Measurements from ENCODE around the gene PC. TPM values are rescaled to one million over a fixed set of nuclear protein-coding genes. Genes with fewer than 3 reads are reported as not detected.

Gene PC
- polyA plus RNA-seq, 2 of the 4 experiments (the other 2 are of a cell fraction) = 14.2 to 45.9 TPM

DNA sequence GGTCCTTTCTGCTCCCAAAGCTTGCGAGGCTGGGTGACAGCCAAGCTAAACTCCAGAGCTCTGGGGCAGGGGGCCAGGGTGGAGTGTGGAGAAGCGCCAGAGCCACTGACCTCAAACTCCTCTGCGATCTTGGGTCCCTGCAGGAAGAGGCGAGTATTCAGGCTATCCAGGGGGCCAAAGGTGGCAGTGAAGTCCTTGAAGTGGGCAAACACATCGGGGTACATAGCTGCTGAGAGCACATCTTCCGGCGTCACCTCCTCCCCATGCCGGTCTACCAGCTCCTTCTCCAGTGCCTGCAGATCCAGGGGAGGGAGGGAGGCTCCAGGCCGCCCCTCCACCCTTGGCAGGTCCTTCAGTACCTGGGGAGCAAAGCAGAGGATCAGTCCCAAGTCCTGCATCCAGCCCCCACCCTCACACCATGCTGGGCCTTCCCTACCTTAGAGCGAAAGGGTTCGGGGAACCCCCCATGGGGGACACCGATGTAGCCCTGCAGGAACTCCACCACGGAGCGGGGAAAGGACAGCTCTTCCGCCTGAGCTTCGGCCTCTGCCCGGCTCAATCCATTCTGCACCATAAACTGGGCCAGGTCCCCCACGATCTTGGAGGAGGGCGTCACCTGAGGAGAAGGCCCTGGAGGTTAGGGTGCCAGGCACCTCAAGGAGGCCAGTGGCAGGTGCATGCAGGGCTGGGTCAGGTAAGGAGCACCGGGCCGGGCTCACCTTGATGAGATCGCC is 108.5 kb downstream of the PC start:
- Histone ChIP-seq H3K4me1 (peaks cover 15% of the 10 kb centered on the region; the same call in 1 of the 3 replicates), H3K4me2 (no peak overlapping the region), H3K27ac (no peak overlapping the region), H3K4me3 (no peak overlapping the region), H3K9me3 (no peaks in the 10 kb centered on the region)
- TF ChIP-seq POLR2A (IDR thresholded peaks at IDR 0.05; ENCODE audit: low read length) (no peak), JUNB (IDR thresholded peaks at IDR 0.05) (no peak), ESRRA (IDR thresholded peaks at IDR 0.05; ENCODE audit: borderline replicate concordance, low read length) (no peak), KDM1A (IDR thresholded peaks at IDR 0.05; ENCODE audit: low read depth) (no peak), HOXB13 (CRISPR knock-in tag; IDR thresholded peaks at IDR 0.05; ENCODE audit: low read depth) (no peak), MYC (IDR thresholded peaks at IDR 0.05; ENCODE audit: borderline replicate concordance, low read length) (no peak), EP300 (IDR thresholded peaks at IDR 0.05) (no peak), FOSL2 (IDR thresholded peaks at IDR 0.05) (no peak), FOSL2 (CRISPR knock-in tag; IDR thresholded peaks at IDR 0.05) (no peak), HOXA7 (CRISPR knock-in tag; IDR thresholded peaks at IDR 0.05) (no peak), CEBPB (IDR thresholded peaks at IDR 0.05) (no peak), MAFK (IDR thresholded peaks at IDR 0.05; ENCODE audit: partially characterized antibody) (no peak)
- TF ChIP-seq, protein P1, sequence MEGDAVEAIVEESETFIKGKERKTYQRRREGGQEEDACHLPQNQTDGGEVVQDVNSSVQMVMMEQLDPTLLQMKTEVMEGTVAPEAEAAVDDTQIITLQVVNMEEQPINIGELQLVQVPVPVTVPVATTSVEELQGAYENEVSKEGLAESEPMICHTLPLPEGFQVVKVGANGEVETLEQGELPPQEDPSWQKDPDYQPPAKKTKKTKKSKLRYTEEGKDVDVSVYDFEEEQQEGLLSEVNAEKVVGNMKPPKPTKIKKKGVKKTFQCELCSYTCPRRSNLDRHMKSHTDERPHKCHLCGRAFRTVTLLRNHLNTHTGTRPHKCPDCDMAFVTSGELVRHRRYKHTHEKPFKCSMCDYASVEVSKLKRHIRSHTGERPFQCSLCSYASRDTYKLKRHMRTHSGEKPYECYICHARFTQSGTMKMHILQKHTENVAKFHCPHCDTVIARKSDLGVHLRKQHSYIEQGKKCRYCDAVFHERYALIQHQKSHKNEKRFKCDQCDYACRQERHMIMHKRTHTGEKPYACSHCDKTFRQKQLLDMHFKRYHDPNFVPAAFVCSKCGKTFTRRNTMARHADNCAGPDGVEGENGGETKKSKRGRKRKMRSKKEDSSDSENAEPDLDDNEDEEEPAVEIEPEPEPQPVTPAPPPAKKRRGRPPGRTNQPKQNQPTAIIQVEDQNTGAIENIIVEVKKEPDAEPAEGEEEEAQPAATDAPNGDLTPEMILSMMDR (IDR thresholded peaks at IDR 0.05) = no peak
- TF ChIP-seq, protein P2, sequence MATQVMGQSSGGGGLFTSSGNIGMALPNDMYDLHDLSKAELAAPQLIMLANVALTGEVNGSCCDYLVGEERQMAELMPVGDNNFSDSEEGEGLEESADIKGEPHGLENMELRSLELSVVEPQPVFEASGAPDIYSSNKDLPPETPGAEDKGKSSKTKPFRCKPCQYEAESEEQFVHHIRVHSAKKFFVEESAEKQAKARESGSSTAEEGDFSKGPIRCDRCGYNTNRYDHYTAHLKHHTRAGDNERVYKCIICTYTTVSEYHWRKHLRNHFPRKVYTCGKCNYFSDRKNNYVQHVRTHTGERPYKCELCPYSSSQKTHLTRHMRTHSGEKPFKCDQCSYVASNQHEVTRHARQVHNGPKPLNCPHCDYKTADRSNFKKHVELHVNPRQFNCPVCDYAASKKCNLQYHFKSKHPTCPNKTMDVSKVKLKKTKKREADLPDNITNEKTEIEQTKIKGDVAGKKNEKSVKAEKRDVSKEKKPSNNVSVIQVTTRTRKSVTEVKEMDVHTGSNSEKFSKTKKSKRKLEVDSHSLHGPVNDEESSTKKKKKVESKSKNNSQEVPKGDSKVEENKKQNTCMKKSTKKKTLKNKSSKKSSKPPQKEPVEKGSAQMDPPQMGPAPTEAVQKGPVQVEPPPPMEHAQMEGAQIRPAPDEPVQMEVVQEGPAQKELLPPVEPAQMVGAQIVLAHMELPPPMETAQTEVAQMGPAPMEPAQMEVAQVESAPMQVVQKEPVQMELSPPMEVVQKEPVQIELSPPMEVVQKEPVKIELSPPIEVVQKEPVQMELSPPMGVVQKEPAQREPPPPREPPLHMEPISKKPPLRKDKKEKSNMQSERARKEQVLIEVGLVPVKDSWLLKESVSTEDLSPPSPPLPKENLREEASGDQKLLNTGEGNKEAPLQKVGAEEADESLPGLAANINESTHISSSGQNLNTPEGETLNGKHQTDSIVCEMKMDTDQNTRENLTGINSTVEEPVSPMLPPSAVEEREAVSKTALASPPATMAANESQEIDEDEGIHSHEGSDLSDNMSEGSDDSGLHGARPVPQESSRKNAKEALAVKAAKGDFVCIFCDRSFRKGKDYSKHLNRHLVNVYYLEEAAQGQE (IDR thresholded peaks at IDR 0.05) = no peak
- CTCF ChIA-PET = interaction anchor here (0.6 to 3.3 kb wide), 7 partner anchors 8 to 171 kb away, joined by 3 to 15 read pairs (median 4); partner anchors contain the start of gene C11orf86
- WGBS (ENCODE audit: missing lambda C conversion rate) = 92% methylated on average over 15 of the region's 22 CpGs
- ATAC-seq (no peak), FAIRE-seq (no peak), DNase-seq (ENCODE audit: low read depth in 1 of 2, low spot score in 1 of 2) (no peak)
- POLR2A ChIA-PET = interaction anchor here (1.3 kb wide), 1 partner anchor 126 kb away, joined by 3 read pairs; no protein-coding TSS in a partner anchor

DNA sequence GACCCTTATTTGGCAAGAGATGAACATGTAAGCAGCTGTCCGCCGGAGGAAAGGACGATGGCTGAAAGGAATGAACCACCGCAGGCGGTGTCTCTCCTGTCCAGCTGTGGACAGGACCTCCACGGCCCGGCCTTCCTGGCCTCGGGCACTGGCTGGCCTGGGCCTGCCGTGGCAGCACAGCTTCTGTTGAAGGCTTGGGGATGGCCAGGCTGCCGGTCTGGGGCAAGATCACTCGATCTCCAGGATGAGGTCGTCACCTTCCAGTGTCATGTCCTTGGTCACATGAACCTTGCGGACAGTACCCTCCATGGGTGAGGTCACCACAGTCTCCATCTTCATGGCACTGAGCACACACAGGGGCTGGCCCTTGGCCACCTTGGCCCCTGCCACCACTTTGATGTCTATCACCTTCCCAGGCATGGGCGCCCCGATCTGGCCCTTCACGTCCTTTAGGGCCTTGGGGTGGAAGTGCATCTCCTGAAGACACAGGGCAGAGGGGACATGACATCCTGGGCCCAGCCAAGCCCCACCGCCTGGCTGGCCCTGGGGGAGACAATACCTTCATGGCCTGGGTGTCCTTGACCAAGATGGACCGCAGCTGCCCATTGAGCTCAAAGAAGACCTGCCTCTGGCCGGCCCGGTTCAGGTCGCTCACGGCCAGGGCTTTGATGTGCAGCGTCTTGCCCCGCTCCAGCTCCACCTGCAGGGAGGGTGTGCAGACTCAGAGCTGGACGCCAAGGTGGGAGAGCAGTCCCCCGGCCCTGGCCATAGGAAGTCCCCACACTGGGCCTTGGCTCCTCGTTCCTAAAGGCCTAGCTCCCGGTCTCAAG is 109.3 kb downstream of the PC start:
- H3K4me1 ChIP-seq = peaks cover 22% of the 10 kb centered on the region; the same call in 2 of the 3 replicates
- no peak overlapping the region for H3K27ac ChIP-seq
- H3K4me3 ChIP-seq = no peak overlapping the region
- no peak overlapping the region for H3K4me2 ChIP-seq
- ATAC-seq = no peak
- FAIRE-seq = no peak
- ChIA-PET POLR2A (interaction anchor here (1.3 kb wide), 1 partner anchor 127 kb away, joined by 3 read pairs; no protein-coding TSS in a partner anchor), CTCF (interaction anchor here (0.6 to 3.3 kb wide), 7 partner anchors 9 to 172 kb away, joined by 3 to 15 read pairs (median 4); partner anchors contain the start of gene C11orf86)
- WGBS (ENCODE audit: missing lambda C conversion rate) = 94% methylated on average over 19 of the region's 28 CpGs
- no peak for DNase-seq (ENCODE audit: low read depth in 1 of 2, low spot score in 1 of 2)
- H3K9me3 ChIP-seq = no peaks in the 10 kb centered on the region
- TF ChIP-seq CHD2 (IDR thresholded peaks at IDR 0.05; ENCODE audit: low read length, partially characterized antibody) (no peak), GATA3 (IDR thresholded peaks at IDR 0.05; ENCODE audit: borderline replicate concordance) (no peak), ESRRA (IDR thresholded peaks at IDR 0.05; ENCODE audit: borderline replicate concordance, low read length) (no peak), HOXB5 (CRISPR knock-in tag; IDR thresholded peaks at IDR 0.05) (no peak), JUNB (IDR thresholded peaks at IDR 0.05) (no peak), NPAS2 (CRISPR knock-in tag; IDR thresholded peaks at IDR 0.05; ENCODE audit: borderline replicate concordance) (no peak), ZNF302 (CRISPR knock-in tag; IDR thresholded peaks at IDR 0.05) (no peak), ZC3H11A (IDR thresholded peaks at IDR 0.05) (no peak), PHF8 (IDR thresholded peaks at IDR 0.05; ENCODE audit: borderline replicate concordance, low read depth) (no peak), HDAC2 (IDR thresholded peaks at IDR 0.05) (no peak), RCOR1 (IDR thresholded peaks at IDR 0.05; ENCODE audit: low read depth, low read length) (no peak), RFX5 (IDR thresholded peaks at IDR 0.05) (no peak), NR3C1 (IDR thresholded peaks at IDR 0.05) (no peak), HEYL (CRISPR knock-in tag; IDR thresholded peaks at IDR 0.05) (no peak), POLR2A (IDR thresholded peaks at IDR 0.05; ENCODE audit: low read length) (no peak), CHD4 (IDR thresholded peaks at IDR 0.05; ENCODE audit: borderline replicate concordance) (no peak), BHLHE40 (IDR thresholded peaks at IDR 0.05; ENCODE audit: low read depth, low read length) (no peak)
- TF ChIP-seq, protein P2 (IDR thresholded peaks at IDR 0.05) = no peak
